GM21528 (cell line): ENCODE results near the gene ADGRG6.
"Not testable (repeated sequence)": the region's sequence is repeated elsewhere in the genome, so short reads cannot be mapped to it uniquely, and the experiment has no call there.

ENCODE experiments used
- ATAC-seq: cut with Tn5 transposase; IDR thresholded peaks from one replicate; pipeline ENCODE4 v1.9.1; 2021; ENCODE audit warnings: mild to moderate bottlenecking, moderate library complexity; ENCODE audit not compliant: unreplicated experiment, low FRiP score

Gene ADGRG6

DNA sequence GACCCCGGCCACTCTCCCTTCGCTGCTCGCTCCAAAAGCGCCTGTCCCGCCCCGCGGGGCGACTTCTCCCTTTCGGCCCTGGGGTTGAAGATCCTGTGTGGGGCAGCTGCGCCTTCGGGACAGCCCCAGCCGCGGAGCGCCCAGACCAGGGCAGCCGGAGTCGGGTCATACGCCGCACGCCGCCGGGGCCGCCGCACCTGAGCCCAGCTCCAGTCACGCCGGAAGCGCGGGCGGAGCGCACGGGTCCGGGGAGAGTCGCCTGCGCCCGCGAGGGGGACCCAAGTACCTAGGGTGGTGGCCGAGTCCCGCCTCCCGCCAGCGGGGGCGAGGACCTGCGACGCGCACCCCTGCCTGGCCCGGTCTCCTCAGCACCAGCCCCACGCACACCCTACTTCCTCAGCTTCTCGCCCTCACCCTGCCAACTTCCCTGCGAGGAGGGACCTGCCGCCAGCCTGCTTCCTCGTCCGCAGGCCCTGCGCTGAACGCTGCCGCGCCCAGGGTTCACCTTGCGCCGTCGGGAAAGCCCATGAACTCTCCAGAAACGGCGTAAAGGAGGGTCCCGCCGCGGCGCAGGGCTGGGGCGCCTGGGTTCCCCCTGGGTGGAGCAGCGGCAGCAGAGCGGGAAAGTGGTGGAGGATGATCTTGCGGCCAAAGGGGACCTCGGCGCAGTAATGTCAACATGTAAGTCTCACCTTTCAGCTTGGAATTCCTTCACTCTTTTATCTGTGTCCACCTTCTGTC lies at the start of gene ADGRG6:
TSS of gene ADGRG6 (plus strand) at position 357 of the 741 bp plus-strand sequence. CDS start at position 680, 323 bp downstream.
- peak; percentile 77 for ATAC-seq

DNA sequence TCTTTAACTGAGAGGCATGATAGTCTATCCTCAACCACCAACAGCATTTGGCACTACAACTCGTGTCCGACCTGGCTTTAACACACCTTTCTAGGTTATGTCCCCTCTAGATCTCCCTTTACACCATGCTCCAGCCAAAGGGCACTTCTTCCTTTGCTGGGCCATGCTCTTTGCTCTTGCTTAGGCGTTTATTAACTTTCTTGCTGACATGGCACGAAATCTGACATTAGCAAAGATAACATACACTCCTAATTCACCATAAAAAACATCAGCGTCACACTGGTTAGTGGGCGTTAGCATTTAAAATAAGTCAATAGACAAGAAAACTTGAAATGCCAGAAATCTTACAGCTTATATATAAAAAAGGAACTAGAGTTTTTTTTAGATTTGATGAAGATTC lies 47.3 kb upstream of the ADGRG6 start:
- ATAC-seq, result no peak

- ATAC-seq, result no peak
Measured at GRCh38 chr6:142255785-142256184, 46.0 kb upstream of the ADGRG6 start.

DNA sequence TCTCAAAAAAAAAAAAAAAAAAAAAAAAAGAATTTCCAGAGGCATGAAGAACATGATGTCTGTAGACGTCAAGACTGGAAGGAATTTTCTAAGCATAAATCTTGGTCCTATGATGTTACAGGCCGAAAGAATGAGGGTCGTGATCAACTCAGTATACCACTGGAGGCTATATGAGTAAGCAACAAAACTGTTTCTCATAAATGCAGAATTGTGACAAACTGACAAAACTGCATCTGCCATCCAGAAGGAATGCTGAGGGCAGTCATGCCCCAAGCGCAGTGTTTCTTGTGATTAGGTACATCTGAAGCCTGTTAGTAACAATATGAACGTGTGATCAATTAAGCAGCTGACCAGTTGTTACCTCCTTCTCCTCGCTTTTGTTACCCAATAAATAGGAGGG lies 43.5 kb upstream of the ADGRG6 start:
- no peak for ATAC-seq

- no peak for ATAC-seq
Measured at GRCh38 chr6:142258757-142259156, 43.0 kb upstream of the ADGRG6 start.

DNA sequence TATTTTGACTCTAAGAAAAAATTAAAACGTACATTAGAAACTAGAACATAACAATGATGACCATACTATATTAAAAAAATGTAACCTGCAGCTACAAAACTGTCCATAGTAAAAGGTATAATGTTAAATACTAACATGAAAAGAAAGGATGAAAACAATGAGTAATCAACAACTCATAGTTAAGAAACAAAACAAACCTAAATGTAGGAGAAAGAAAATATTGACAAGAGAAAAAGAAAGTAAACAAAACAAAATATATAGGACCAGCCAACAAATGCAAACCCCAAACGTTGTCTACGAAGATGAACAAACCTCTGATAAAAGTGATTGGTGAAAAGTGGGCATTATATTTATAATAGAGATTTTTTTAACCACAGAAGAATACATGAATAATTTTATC lies 41.1 kb upstream of the ADGRG6 start:
- ATAC-seq, result no peak

DNA sequence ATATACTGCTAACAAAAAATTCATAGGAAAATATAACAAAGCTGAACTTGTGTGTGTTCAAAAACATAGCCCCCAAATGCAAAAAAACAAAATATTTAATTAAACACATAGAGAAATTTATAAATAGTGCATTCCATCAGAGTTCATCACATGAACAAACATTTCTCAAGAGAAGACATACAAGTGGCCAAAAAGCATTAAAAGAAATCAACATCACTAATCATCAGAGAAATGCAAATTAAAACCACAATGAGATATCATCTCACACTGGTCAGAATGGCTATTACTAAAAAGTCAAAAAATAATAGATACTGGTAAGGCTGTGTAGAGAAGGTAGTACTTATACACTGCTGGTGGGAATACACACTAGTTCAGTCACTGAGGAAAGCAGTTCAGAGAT lies 39.6 kb upstream of the ADGRG6 start:
- no peak for ATAC-seq

- ATAC-seq, result no peak
Measured at GRCh38 chr6:142265476-142265875, 36.3 kb upstream of the ADGRG6 start.

- no peak for ATAC-seq
Measured at GRCh38 chr6:142266060-142266459, 35.7 kb upstream of the ADGRG6 start.

DNA sequence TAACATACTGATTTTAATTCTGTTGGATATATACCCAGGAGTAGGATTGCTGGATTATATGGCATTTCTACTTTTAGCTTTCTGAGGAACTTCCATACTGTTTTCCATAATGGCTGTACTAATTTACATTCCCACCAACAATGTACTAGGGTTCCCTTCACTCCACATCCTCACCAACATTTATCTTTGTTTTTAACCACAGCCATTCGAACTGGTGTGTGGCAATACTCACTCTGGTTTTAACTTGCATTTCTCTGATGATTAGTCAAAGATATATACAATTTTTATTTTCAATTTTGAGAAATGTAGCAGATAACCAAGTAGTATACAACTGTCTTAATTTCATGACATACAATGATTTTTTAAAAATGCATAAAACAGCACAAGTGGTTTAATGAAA lies 30.3 kb upstream of the ADGRG6 start:
- no peak for ATAC-seq

DNA sequence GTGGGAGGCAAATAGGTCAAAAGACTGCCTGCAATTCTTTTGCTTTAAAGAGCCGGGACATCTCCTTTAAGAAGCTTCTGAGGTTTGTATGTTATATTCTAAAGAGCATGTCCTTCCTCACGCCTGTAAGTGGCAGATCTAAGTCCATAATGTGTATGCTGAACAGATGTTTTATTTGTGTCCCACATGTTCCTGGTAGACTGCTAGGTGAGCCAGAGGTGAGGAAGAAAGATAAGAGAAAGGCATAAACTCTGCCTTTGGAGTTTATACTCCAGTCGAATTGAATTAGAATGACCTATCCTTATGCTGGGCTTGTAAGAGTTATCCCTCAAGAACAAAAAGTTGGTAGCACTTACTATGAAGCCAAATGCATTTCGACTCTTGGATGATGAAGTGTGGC lies 27.2 kb upstream of the ADGRG6 start:
- no peak for ATAC-seq

DNA sequence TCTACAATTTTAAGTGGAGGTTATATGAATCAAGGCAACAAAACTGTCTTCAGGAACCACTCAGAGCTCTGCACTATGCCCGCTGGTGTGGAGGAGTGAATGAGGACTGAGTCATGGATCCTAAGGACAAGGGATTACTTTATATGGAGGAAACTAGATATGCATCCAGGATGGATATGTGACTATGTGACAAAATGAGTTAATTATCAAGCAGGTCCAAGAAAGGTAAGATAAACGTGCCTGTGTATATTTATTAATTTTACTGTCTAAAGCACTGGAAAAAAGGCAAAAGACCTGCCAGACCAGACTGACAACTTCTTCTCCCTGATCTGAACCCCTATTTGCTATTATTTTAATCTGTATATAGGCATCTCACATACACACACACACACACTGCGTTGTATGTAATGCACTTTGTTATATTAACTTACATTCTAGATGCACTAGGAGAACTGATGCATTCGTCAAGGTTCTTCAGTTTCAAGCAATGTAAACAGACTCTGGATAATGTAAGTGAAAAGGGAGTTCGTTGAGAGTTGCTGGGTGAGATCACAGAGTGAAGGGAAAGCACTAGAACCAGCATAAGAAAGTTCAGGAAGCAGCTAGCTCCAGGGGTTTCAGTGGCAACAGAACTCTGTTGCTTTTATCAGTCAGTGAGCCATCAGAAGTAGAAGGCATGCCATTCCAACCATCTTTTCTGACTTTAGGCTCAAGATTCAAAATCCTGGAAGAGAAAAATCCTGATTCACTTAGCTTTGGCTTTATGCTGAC lies 26.4 kb upstream of the ADGRG6 start:
- ATAC-seq, result no peak

DNA sequence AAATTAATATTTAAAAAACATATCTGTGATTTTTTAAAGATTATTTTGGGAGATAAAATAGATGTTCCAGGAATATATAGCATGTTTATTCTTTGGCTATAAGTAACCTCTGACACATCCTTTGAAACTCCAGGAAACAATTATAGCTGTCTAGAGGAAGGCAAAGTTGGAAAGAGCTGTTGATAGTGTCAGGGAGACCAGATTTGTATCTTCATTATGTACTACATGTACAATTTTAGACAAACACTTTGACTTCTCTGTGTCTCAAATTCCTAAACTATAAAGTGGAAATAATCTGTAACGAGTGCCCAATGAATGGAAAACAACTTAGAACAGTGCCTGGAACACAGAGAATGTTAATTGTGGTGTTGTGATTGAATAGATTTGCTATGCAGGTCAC lies 25.6 kb upstream of the ADGRG6 start:
- no peak for ATAC-seq

DNA sequence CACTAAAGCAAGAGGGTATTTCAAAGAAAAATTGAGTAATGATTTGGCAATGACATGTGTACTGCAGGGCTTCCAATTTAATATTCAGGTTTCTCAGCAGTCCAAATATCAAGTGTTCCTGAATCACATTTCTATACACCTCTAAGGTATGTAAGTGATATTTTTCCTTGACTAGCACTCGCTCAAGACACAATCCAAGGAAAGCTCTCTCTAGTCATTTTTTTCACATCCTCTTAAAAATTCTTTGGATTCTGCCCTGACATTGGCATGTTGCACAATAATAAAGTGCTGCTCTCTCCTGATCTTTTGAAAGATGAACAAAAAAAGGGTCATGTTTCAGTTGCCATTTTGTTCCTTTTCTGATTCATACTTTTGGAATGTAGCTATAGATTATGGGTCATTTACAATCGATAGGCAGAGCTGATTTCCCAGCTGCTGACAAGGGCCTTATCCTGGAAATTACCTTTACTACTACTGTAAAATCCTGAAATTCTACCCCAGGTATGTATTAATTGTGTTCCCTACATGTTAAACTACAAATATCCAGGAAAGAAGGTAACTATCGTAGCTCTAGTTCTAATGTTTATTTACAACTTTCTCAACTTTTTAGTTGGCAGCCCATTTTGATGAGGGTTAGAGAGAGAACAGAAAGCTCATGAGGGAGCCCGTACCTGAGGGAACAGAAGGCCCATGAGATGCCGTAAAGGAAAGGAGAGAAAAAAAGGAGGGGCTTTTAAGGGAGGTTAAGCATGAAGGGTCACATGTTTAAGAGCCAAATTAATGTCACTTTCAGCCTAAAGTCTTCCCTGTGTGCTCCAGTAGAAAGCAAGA lies 22.2 kb upstream of the ADGRG6 start:
- ATAC-seq, result no peak

- no peak for ATAC-seq
Measured at GRCh38 chr6:142280265-142280664, 21.5 kb upstream of the ADGRG6 start.

- ATAC-seq, result no peak
Measured at GRCh38 chr6:142280927-142281326, 20.9 kb upstream of the ADGRG6 start.

GRCh38 chr6:142283138-142283537 lies 18.7 kb upstream of the ADGRG6 start:
- ATAC-seq, result not testable (repeated sequence)

DNA sequence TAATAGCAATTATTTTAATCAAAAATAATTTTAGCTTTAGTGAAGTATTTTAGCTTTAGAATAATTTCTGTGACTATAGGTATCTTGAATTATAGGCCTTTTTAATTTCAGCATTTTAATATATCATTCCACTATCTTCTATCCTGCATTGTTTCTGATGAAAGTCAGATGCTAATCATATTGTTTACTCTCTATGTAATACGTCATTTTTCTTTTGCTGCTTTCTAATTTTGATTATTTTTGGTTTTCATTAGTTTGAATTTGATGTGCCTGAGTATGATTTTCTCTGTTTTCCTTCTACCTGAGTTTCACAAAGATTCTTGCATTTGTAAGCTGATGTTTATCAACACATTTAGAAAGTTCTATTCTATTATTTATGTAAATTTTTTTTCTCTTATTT lies 17.4 kb upstream of the ADGRG6 start:
- no peak for ATAC-seq

DNA sequence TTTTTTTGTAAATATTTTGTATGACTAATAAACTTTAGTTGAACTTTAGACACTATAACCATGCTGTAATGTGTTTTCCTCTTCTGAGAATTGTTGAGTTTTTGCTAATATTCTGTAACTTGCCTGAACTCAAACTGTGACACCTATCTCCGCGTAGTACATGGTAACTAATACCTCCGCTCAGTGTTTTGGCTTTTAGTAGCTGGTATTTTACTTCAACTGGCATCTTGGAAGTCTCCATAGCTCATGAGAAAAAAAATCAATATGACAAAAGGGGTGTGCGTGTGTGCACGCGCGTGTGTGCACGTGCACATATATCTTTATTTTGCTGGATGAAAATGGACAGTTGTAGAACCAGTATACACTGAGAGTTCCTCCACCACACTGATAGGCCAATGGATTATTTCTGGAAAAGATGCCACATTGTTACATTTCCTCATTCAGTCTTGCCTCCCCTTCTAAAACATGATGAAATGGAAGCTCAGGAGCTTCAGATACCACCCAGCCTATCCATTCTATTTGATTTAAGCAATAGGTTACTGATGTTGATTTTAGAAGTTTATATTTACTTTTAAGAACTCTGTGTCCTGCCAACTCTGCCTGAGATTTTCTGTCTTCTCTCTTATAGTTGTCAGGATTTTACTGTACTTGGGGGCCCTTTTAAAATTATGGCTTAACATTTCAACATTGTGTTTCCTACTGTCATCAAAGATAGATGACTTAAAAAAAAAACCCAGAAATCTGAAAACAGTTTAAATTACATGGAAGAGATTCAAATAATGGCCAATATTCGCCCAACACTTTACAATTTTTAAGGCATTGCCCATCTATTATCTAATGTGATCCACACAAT lies 16.3 kb upstream of the ADGRG6 start:
- no peak for ATAC-seq

- ATAC-seq, result no peak
Measured at GRCh38 chr6:142286088-142286409, 15.8 kb upstream of the ADGRG6 start.
